Measurements from ENCODE around the gene GLP1R.

GRCh38 chr6:39021779-39022178 lies 26.8 kb upstream of the GLP1R start:
- TF ChIP-seq CTCF (conservative IDR thresholded peaks at IDR 0.05; ENCODE audit: low read length) (no peak), EZH2phosphoT487 (IDR thresholded peaks at IDR 0.05; ENCODE audit: borderline replicate concordance) (no peak)

Measured in Loucy (cell line).